ENCODE results near the gene NLK. TPM values are rescaled to one million over a fixed set of nuclear protein-coding genes. Genes with fewer than 3 reads are reported as not detected.

Gene NLK
- total RNA-seq, 4 donors from 2014 or later: 24.7 to 37.5 (median 32.4) TPM

DNA sequence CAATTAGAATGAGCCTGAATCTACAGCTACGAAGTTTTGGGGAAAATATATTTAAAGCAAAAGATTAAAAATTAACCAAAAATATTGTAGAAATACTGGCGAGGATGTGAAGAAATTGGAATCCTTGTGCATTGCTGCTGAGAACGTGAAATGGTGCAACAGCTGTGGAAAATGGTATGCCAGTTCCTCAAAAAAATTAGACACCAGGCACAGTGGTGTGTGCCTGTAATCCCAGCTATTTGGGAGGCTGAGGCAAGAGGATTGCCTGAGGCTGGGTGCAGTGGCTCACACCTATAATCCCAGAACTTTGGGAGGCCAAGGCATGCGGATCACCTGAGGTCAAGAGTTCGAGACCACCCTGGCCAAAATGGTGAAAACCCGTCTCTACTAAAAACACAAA is 156.6 kb downstream of the NLK start:
- no peak for DNase-seq (ENCODE audit: low spot score in 2 of 2)
- TF ChIP-seq, protein P1, sequence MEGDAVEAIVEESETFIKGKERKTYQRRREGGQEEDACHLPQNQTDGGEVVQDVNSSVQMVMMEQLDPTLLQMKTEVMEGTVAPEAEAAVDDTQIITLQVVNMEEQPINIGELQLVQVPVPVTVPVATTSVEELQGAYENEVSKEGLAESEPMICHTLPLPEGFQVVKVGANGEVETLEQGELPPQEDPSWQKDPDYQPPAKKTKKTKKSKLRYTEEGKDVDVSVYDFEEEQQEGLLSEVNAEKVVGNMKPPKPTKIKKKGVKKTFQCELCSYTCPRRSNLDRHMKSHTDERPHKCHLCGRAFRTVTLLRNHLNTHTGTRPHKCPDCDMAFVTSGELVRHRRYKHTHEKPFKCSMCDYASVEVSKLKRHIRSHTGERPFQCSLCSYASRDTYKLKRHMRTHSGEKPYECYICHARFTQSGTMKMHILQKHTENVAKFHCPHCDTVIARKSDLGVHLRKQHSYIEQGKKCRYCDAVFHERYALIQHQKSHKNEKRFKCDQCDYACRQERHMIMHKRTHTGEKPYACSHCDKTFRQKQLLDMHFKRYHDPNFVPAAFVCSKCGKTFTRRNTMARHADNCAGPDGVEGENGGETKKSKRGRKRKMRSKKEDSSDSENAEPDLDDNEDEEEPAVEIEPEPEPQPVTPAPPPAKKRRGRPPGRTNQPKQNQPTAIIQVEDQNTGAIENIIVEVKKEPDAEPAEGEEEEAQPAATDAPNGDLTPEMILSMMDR (IDR thresholded peaks at IDR 0.05): no peak
- no peak for TF ChIP-seq POLR2A (IDR thresholded peaks at IDR 0.05)
- TF ChIP-seq EP300 (IDR thresholded peaks at IDR 0.05): no peak
- H3K27me3 ChIP-seq: no peaks in the 10 kb centered on the region
- no peak overlapping the region for H3K27ac ChIP-seq
- H3K4me3 ChIP-seq: no peak overlapping the region
- H3K9me3 ChIP-seq: no peaks in the 10 kb centered on the region
- 91 to 93% methylated on average over 6 of the region's 6 CpGs for WGBS, 2 donors
- H3K36me3 ChIP-seq: peaks cover 0 to 27% (median 0%) of the 10 kb centered on the region in 3 donors
- H3K4me1 ChIP-seq: peaks cover 0 to 10% (median 0%) of the 10 kb centered on the region in 4 donors

DNA sequence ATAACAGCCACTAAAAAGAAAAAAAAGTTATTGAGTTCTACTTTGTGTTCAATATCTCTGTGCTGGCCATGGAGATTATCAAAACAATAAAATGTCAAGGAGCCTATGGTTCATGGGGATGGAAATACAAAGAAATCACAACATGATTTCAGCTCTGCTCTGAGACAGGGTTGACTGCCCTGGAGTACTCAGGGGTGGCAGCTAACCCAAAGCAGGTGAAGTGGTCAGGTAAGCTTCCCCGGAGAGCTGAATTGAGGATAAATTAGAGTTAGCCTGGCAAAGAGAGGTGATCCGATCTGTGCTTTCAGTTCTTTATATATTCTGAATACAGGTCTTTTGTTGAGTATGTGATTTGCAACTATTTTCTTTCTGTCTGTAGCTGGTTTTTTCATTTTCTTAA is 157.3 kb downstream of the NLK start:
- Histone ChIP-seq H3K9me3 (no peaks in the 10 kb centered on the region), H3K36me3 (peaks cover 0 to 24% (median 0%) of the 10 kb centered on the region in 3 donors), H3K4me3 (no peak overlapping the region), H3K4me1 (peaks cover 0 to 6% (median 0%) of the 10 kb centered on the region in 4 donors), H3K27ac (no peak overlapping the region), H3K27me3 (no peaks in the 10 kb centered on the region)
- 84 to 93% methylated on average over 2 of the region's 2 CpGs for WGBS, 2 donors
- DNase-seq (ENCODE audit: low spot score in 2 of 2): no peak
- TF ChIP-seq, protein P1 (IDR thresholded peaks at IDR 0.05): no peak
- TF ChIP-seq POLR2A (IDR thresholded peaks at IDR 0.05): no peak
- TF ChIP-seq EP300 (IDR thresholded peaks at IDR 0.05): no peak

DNA sequence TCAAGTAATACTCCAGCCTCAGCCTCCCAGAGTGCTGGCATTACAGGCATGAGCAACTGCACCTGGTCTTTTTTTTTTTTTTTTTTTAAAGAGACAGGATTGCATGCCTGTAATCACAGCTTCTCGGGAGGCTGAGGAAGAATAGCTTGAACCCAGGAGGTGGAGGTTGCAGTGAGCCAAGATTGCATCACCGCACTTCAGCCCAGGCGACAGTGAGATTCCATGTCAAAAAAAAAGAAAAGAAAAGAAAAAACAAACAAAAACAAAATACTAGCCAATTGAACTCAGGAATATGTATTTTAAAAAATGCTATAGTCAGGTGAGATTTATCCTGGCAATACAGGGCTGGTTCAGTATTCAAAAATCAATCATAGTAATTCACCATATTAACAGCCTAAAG is 158.8 kb downstream of the NLK start:
- no peak overlapping the region for H3K4me3 ChIP-seq
- H3K9me3 ChIP-seq: no peaks in the 10 kb centered on the region
- no peaks in the 10 kb centered on the region for H3K4me1 ChIP-seq
- 75 to 85% methylated on average over 3 of the region's 3 CpGs for WGBS, 2 donors
- peaks cover 0 to 18% (median 0%) of the 10 kb centered on the region in 3 donors for H3K36me3 ChIP-seq
- TF ChIP-seq EP300 (IDR thresholded peaks at IDR 0.05) (no peak), POLR2A (IDR thresholded peaks at IDR 0.05) (no peak)
- TF ChIP-seq, protein P1 (IDR thresholded peaks at IDR 0.05): no peak
- DNase-seq (ENCODE audit: low spot score in 2 of 2): no peak
- no peak overlapping the region for H3K27ac ChIP-seq
- H3K27me3 ChIP-seq: no peaks in the 10 kb centered on the region

DNA sequence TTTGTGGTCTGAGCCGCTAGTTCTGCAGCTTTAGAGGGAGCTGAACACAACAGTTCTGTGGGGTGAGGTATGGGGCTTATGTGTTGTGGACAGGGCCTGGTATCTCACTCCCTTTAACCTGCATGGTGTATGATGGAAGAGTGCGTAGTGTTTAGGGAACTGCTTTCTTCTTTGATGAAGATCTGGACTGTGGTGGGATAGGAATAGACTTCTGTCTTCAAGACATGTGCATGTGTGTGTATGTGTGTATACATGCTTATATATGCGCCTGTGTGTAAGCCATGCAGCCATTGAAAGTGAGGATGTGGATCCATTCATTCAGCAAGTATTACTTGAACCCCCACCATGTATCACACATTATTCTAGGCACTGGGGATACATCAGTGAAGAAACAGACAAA is 161.8 kb downstream of the NLK start:
- no peaks in the 10 kb centered on the region for H3K36me3 ChIP-seq
- no peaks in the 10 kb centered on the region for H3K4me1 ChIP-seq
- H3K27me3 ChIP-seq: no peaks in the 10 kb centered on the region
- 94 to 97% methylated on average over 3 of the region's 3 CpGs for WGBS, 2 donors
- no peak overlapping the region for H3K4me3 ChIP-seq
- no peaks in the 10 kb centered on the region for H3K9me3 ChIP-seq
- no peak overlapping the region for H3K27ac ChIP-seq
- no peak for DNase-seq (ENCODE audit: low spot score in 2 of 2)
- TF ChIP-seq POLR2A (IDR thresholded peaks at IDR 0.05): no peak
- TF ChIP-seq EP300 (IDR thresholded peaks at IDR 0.05): no peak
- TF ChIP-seq, protein P1 (IDR thresholded peaks at IDR 0.05): no peak

DNA sequence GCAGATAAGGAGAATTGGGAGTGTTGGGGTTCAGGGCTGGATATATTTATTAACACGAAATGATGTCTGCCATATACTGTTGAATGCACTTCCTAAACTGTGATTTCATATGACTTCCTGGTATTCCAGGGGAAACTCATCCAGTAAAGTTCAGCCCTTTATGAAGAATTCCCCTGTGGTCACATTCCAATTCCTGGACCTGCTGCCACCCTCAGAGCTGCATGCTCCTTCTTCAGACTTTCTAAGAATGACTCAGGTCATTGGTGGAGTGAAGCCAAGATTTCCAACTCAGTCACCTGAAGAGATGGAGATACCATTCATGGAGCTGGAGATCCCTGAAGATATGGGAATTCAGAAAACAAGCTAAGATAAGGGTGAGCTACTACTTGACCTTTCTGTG is 162.3 kb downstream of the NLK start:
- TF ChIP-seq, protein P1 (IDR thresholded peaks at IDR 0.05): no peak
- no peak for TF ChIP-seq EP300 (IDR thresholded peaks at IDR 0.05)
- TF ChIP-seq POLR2A (IDR thresholded peaks at IDR 0.05): no peak
- Histone ChIP-seq H3K9me3 (no peaks in the 10 kb centered on the region), H3K27me3 (no peaks in the 10 kb centered on the region), H3K36me3 (no peaks in the 10 kb centered on the region), H3K4me3 (no peak overlapping the region), H3K4me1 (no peaks in the 10 kb centered on the region), H3K27ac (no peak overlapping the region)
- DNase-seq (ENCODE audit: low spot score in 2 of 2): no peak
- 83 to 91% methylated on average over 1 of the region's 1 CpG for WGBS, 2 donors

Measured in tibial nerve (tissue), 4 donors.